Right lobe of liver (tissue), 4 donors: Measurements from ENCODE around the gene DHRS13.

Experiments used
- CTCF ChIP-seq, 4 donors: fragments of 200-600 bp in 3 of 4; fragments of 450-650 bp in 1 of 4; IDR thresholded peaks; one replicate each; pipeline versions ENCODE4 v1.5.1 to v1.8.0; 2016 to 2022; ENCODE audit warnings: antibody characterized with exemption in 4 of 4, mild to moderate bottlenecking in 2 of 4
- POLR2A ChIP-seq: fragments of 450-650 bp; IDR thresholded peaks from one replicate; pipeline ENCODE4 v1.6.1; 2017; ENCODE audit warnings: antibody characterized with exemption, mild to moderate bottlenecking
- donor health status: DM: no; HTN: no; CAD: no.
- donor health status: DM: no; HTN: no; CAD: no.
- donor health status: DM: no; HTN: yes; CAD: no.

DNA sequence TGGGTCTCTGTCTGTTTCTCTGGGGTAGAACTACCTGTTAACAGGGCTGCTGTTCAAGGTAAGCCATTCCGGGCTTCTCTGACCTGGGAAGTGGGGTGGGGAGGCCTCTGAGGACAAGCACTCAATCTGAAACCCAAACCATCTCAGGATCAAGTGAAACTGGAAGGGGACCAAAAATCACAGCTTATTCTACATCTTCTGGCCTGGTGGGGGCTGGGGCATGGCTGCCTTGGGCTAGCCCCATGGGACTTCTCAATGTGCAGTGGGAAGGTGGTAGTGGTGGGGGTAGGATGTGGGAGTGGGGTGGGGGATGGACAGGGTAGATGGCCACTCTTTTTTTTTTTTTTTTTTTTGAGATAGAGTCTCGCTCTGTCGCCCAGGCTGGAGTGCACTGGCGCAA is 10.9 kb downstream of the DHRS13 start:
- TF ChIP-seq CTCF (IDR thresholded peaks at IDR 0.05): no peak
- TF ChIP-seq POLR2A: no peak
